Breast epithelium (tissue), 4 donors: ENCODE measurements around the gene CACNA2D3. TPM values are rescaled to one million over a fixed set of nuclear protein-coding genes. Genes with fewer than 3 reads are reported as not detected.

Experiments used
- DNase-seq, 2 donors: peaks; one replicate each; pipeline ENCODE4 v3.0.0-alpha.2; 2019; ENCODE audit warnings: low spot score in 2 of 2
- H3K27ac ChIP-seq, 2 donors: fragments of 200-600 bp; sonication (generic) in 1 of 2; one replicate each; pipeline ENCODE4 v1.5.1; 2016 to 2019; ENCODE audit warnings: mild to moderate bottlenecking in 1 of 2
- H3K27me3 ChIP-seq, 2 donors: fragments of 200-600 bp; sonication (generic) in 1 of 2; one replicate each; pipeline versions ENCODE4 v1.5.1 to v1.6.0; 2017 to 2019; ENCODE audit warnings: control low read depth in 1 of 2, mild to moderate bottlenecking in 1 of 2
- H3K36me3 ChIP-seq: fragments of 200-600 bp; one replicate; pipeline ENCODE4 v1.5.1; 2019
- H3K4me1 ChIP-seq, 2 donors: fragments of 200-600 bp; sonication (generic); one replicate each; pipeline ENCODE4 v1.5.1; 2016 to 2019; ENCODE audit warnings: control low read depth in 1 of 2
- H3K4me3 ChIP-seq, 3 donors: fragments of 200-600 bp; sonication (generic); 1 replicate in 2 of 3; 2 replicates in 1 of 3; pipeline ENCODE4 v1.5.1; 2016 to 2019; ENCODE audit warnings: mild to moderate bottlenecking in 3 of 3, moderate library complexity in 2 of 3
- H3K9me3 ChIP-seq, 2 donors: fragments of 200-600 bp; sonication (generic) in 1 of 2; one replicate each; pipeline ENCODE4 v1.5.1; 2016 to 2019; ENCODE audit warnings: control low read depth in 1 of 2
- CTCF ChIP-seq, 3 donors: fragments of 450-650 bp; IDR thresholded peaks; one replicate each; pipeline ENCODE4 v1.5.1; 2016 to 2017; ENCODE audit warnings: antibody characterized with exemption in 3 of 3, mild to moderate bottlenecking in 3 of 3, moderate library complexity in 3 of 3
- POLR2A ChIP-seq: fragments of 450-650 bp; IDR thresholded peaks from one replicate; pipeline ENCODE4 v1.6.1; 2016; ENCODE audit warnings: antibody characterized with exemption, mild to moderate bottlenecking, moderate library complexity
- POLR2AphosphoS5 ChIP-seq, 3 donors: sonication (generic); formaldehyde crosslinking; IDR thresholded peaks; one replicate each; pipeline ENCODE4 v1.6.1; 2017; ENCODE audit warnings: antibody characterized with exemption in 3 of 3
- intact Hi-C: fragments of 100-400 bp; cut with DNase I; formaldehyde crosslinking; loops from one replicate; pipeline ENCODE4 v1.15.1; 2023; ENCODE audit warnings: low total_unique reads
- total RNA-seq, 3 donors: library from RNA; depleted of rRNA; stranded (reverse); fragments of >200 nt; gene quantifications; one replicate each; pipeline ENCODE4 v1.1.0, GENCODE V29; 2016

Gene CACNA2D3
- total RNA-seq, 3 donors from 2014 or later: 0.59 to 3.4 (median 2.3) TPM

GRCh38 chr3:54121414-54122323 lies 683 bp upstream of the CACNA2D3 start:
- intact Hi-C loops: no loop called here
- Histone ChIP-seq H3K27ac (peak overlapping the region in 1 of 2 donors; percentile 38), H3K9me3 (no peaks in the 10 kb centered on the region), H3K4me3 (peak overlapping the region; percentile 49 to 80 (median 60)), H3K27me3 (peaks cover 5 to 54% of the 10 kb centered on the region in 2 donors), H3K36me3 (no peaks in the 10 kb centered on the region), H3K4me1 (peaks cover 4 to 13% of the 10 kb centered on the region in 2 donors)
- no peak for DNase-seq
- no peak for TF ChIP-seq CTCF (IDR thresholded peaks at IDR 0.05)
- TF ChIP-seq POLR2AphosphoS5 (IDR thresholded peaks at IDR 0.05): no peak
- no peak for TF ChIP-seq POLR2A

DNA sequence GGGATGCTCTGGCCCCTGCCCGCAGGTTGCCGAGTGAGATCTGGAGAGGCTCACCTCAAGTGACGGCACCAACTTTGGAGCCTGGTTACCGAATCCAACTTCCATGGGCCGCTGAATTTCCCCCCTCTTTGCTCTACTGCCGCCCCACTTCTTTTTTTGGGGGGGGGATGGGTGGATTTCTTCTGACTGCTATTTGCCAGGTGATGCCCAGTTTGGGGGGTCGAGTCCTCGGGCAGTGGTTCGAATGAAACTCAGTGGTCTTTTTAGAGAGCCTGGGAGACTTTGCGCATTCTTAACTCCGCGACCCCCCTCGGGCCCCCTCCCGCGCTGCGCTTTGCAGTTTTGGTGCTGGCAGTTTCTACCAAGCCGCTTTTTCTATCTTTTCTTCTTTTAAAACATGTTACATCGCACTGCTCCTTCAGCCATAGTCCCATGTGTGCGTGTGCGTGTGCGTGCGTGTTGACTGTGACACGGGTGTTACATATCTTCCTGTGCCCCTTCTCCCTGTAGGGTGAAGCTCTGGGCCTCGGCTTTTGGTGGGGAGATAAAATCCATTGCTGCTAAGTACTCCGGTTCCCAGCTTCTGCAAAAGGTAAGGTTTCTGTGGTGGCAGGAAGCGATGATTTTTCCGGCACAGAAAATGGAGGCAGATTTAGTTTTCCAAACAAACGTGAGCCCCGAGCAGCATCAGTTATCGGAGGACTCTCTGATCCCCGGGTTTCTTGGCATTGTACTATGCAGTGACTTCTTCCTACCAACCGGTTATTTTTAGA lies 837 bp downstream of the CACNA2D3 start:
- peaks cover 4 to 13% of the 10 kb centered on the region in 2 donors for H3K4me1 ChIP-seq
- intact Hi-C loops: no loop called here
- TF ChIP-seq POLR2AphosphoS5 (IDR thresholded peaks at IDR 0.05) (no peak), POLR2A (no peak), CTCF (IDR thresholded peaks at IDR 0.05) (no peak)
- H3K27me3 ChIP-seq: peaks cover 5 to 46% of the 10 kb centered on the region in 2 donors
- no peak overlapping the region for H3K27ac ChIP-seq
- DNase-seq: no peak
- no peaks in the 10 kb centered on the region for H3K36me3 ChIP-seq
- peak overlapping the region; percentile 49 to 80 (median 60) for H3K4me3 ChIP-seq
- no peaks in the 10 kb centered on the region for H3K9me3 ChIP-seq

GRCh38 chr3:54123776-54124196 lies 1.4 kb downstream of the CACNA2D3 start:
- H3K27ac ChIP-seq: no peak overlapping the region

DNA sequence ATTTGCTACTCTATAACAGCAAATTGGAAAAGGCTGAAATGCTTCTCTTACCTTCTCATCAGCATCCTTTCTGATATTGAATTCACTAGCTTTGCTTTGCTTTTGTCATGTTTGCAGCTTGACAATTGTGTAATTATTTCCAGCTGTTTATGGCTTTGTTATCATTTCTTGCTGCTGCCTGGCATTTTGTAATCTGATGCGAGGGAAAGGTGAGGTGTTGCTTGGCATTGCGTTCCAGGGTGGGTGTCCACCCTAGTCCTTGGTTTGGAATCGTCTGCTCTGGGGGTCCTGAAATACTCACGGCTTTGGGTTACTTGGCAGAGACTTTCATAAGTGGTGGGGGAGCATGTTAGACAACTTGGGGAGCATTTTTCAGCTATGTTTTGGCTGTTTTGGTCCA lies 2.9 kb downstream of the CACNA2D3 start:
- Histone ChIP-seq H3K27me3 (peaks cover 5 to 26% of the 10 kb centered on the region in 2 donors), H3K9me3 (no peaks in the 10 kb centered on the region), H3K4me1 (peaks cover 4 to 13% of the 10 kb centered on the region in 2 donors), H3K27ac (no peak overlapping the region), H3K4me3 (no peak overlapping the region), H3K36me3 (no peaks in the 10 kb centered on the region)
- no peak for DNase-seq
- TF ChIP-seq CTCF (IDR thresholded peaks at IDR 0.05) (no peak), POLR2A (no peak), POLR2AphosphoS5 (IDR thresholded peaks at IDR 0.05) (no peak)
- intact Hi-C loops: no loop called here

More at GRCh38 chr3:54123776-54124196, 1.4 kb downstream of the CACNA2D3 start:
- peak overlapping the region; percentile 49 to 80 (median 60) for H3K4me3 ChIP-seq
- intact Hi-C loops: no loop called here
- H3K27me3 ChIP-seq: peaks cover 5 to 42% of the 10 kb centered on the region in 2 donors
- TF ChIP-seq POLR2A (no peak), POLR2AphosphoS5 (IDR thresholded peaks at IDR 0.05) (no peak), CTCF (IDR thresholded peaks at IDR 0.05) (no peak)
- no peaks in the 10 kb centered on the region for H3K9me3 ChIP-seq
- no peak for DNase-seq
- no peaks in the 10 kb centered on the region for H3K36me3 ChIP-seq
- peaks cover 4 to 13% of the 10 kb centered on the region in 2 donors for H3K4me1 ChIP-seq
